Parietal lobe (tissue), 2 donors: ENCODE data around the gene MPHOSPH9. TPM values are rescaled to one million over a fixed set of nuclear protein-coding genes. Genes with fewer than 3 reads are reported as not detected.

Experiments used
- small RNA-seq: library from RNA; depleted of rRNA; stranded (forward); fragments of <200 nt; gene quantifications from one replicate; pipeline ENCODE3, GENCODE V24; 2014; ENCODE audit warnings: low replicate concordance
- total RNA-seq: library from RNA; depleted of rRNA; stranded (reverse); fragments of >200 nt; gene quantifications from one replicate; pipeline ENCODE4 v1.2.3, GENCODE V29; 2014

Gene MPHOSPH9, protein sequence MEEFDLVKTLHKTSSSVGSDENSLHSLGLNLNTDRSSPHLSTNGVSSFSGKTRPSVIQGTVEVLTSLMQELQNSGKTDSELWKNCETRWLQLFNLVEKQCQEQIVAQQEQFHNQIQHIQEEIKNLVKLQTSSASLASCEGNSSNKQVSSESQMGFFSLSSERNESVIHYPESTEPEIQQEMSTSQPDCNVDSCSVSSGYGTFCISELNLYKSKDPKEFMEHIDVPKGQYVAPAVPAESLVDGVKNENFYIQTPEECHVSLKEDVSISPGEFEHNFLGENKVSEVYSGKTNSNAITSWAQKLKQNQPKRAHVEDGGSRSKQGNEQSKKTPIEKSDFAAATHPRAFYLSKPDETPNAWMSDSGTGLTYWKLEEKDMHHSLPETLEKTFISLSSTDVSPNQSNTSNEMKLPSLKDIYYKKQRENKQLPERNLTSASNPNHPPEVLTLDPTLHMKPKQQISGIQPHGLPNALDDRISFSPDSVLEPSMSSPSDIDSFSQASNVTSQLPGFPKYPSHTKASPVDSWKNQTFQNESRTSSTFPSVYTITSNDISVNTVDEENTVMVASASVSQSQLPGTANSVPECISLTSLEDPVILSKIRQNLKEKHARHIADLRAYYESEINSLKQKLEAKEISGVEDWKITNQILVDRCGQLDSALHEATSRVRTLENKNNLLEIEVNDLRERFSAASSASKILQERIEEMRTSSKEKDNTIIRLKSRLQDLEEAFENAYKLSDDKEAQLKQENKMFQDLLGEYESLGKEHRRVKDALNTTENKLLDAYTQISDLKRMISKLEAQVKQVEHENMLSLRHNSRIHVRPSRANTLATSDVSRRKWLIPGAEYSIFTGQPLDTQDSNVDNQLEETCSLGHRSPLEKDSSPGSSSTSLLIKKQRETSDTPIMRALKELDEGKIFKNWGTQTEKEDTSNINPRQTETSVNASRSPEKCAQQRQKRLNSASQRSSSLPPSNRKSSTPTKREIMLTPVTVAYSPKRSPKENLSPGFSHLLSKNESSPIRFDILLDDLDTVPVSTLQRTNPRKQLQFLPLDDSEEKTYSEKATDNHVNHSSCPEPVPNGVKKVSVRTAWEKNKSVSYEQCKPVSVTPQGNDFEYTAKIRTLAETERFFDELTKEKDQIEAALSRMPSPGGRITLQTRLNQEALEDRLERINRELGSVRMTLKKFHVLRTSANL
- total RNA-seq, result 121 TPM

DNA sequence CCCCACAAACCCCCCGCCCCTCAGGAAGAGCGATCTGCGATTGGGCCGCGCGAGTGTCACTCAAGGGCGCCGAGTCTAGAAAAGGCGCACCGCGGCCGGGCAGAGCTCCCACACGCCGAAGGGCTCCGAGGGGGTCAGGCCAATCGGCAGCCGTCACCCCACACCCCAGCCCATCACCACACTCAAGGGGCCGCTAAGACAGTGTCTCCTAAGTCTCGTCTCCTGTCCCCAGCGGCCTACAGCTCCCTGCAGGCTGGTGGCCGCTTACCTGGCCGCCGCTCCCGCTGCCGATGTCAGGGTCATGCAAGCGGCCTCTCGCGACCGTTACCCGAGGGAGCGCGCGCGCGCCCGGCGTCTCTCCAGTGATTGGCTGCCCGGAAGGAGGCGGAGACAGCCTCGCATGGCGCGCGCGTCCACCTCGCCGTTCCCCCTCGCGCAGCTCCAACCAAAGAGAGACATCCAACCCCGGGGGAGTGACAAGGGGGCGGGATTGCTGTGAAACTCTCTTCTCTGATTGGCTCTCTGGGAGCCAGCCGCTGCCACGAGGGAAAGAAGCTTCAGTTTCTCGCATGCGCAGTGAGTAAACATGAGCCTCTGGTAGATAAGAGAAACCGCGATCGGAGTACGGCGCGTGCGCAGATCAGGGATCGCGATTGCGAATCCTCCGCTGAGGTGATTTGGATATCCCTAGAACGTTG, at the start of gene MPHOSPH9, which contains the start of gene MTRFR:
Gene MPHOSPH9, minus strand, starts transcription at position 335 of the 698 bp plus-strand sequence. CDS start 2,777 bp downstream, outside the sequence.
Gene MTRFR, plus strand, starts transcription at position 630 of the 698 bp plus-strand sequence. CDS start 20,239 bp downstream, outside the sequence.

DNA sequence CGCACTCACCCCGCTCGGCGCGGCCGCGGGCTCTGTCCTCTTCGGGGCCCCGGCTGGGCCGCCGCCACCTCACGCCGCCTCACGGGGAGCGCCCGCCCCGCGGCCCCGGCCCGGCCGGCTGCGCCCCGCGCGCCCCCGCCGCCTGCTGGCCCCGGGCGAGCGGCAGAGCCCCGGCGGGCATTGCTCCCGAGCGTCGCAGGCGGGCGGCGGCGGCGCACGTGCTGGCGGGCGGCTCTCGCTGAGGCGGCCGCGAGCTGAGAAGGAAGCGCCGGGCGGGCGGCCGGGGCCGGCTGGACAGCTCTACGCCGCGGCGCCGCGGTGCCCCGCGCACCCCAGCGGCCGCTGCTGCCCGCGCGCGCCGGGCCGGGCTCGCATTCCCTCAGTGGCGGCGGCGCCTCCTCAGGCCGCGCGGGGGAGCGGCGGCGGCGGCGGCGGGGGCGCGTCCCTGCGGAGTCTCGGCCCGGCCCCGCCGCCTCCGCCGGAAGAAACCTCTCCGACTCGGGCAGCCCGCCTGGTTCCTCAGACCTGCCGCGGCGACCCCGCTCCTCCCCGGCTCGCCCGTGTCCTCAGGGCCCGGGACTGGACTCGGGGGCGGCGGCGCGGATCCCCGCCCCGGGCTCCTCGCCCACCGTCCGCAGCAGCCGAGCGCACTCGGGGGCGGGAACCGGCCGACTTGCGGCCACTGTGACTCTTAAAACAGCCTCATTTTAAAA, 82.0 kb downstream of the MPHOSPH9 start, which contains the start of gene PITPNM2:
Gene PITPNM2, minus strand, starts transcription at position 347 of the 713 bp plus-strand sequence. CDS start 116,500 bp downstream, outside the sequence.

Small RNA genes lying within 50 kb of the gene (small RNA-seq; reads per million reads assigned to genes)
- gene RNA5SP375, result not detected

Other genes with a start within 250 kb of the MPHOSPH9 start
- gene PITPNM2, start 82.1 kb downstream of the MPHOSPH9 start, total RNA-seq, result 20.3 TPM
- 18.5 TPM for gene MTRFR, start 295 bp upstream of the MPHOSPH9 start, total RNA-seq
- gene CDK2AP1, start 38.7 kb upstream of the MPHOSPH9 start, total RNA-seq, result 80.1 TPM
- 51.0 TPM for gene SBNO1, start 131.7 kb upstream of the MPHOSPH9 start, total RNA-seq
- gene KMT5A, start 151.0 kb upstream of the MPHOSPH9 start, total RNA-seq, result 33.5 TPM
- 0.63 TPM for gene RILPL2, start 203.5 kb upstream of the MPHOSPH9 start, total RNA-seq
- 35.1 TPM for gene SNRNP35, start 225.0 kb upstream of the MPHOSPH9 start, total RNA-seq